K562 (cell line): ENCODE data around the gene HOXA11.

Source experiments
- BRF1 ChIP-seq: IDR thresholded peaks from 3 replicates; pipeline ENCODE4 v1.6.1; 2011; ENCODE audit warnings: borderline replicate concordance, mild to moderate bottlenecking; ENCODE audit not compliant: insufficient read length; ENCODE audit errors: extremely low read depth
- ERF ChIP-seq: fragments of 450-650 bp; formaldehyde crosslinking; IDR thresholded peaks from 2 replicates; pipeline ENCODE4 v1.4.0; 2020; ENCODE audit warnings: mild to moderate bottlenecking, mixed read lengths
- ETS2 ChIP-seq: IDR thresholded peaks from 2 replicates; pipeline ENCODE4 v1.6.1; 2016; ENCODE audit warnings: borderline replicate concordance, missing genetic modification characterization, mild to moderate bottlenecking, moderate library complexity, missing compliant biosample characterization; ENCODE audit not compliant: poor library complexity, severe bottlenecking
- EZH2 ChIP-seq: IDR thresholded peaks from 2 replicates; pipeline ENCODE4 v1.6.1; 2012; ENCODE audit warnings: low read depth, mild to moderate bottlenecking, inconsistent platforms, low read length, borderline replicate concordance
- GATAD2A ChIP-seq: fragments of 450-650 bp; IDR thresholded peaks from 2 replicates; pipeline ENCODE4 v1.6.1; 2017
- HMG20B ChIP-seq: fragments of 250-450 bp; sonication (Bioruptor Pico); IDR thresholded peaks from 2 replicates; pipeline ENCODE4 v1.5.0; 2021; ENCODE audit warnings: mild to moderate bottlenecking
- HNRNPUL1 ChIP-seq: fragments of 200-400 bp; formaldehyde crosslinking; IDR thresholded peaks from 2 replicates; pipeline ENCODE4 v1.6.1; 2017; ENCODE audit warnings: low read length
- MAFK ChIP-seq: IDR thresholded peaks from 2 replicates; pipeline ENCODE4 v1.6.1; 2011; ENCODE audit warnings: low read length, improper control_type of control experiment
- PBX2 ChIP-seq, 2 experiments: IDR thresholded peaks in 1 of 2; conservative IDR thresholded peaks in 1 of 2; 2 replicates each; pipeline ENCODE4 v1.6.1; 2016; ENCODE audit warnings: low read depth in 2 of 2, mild to moderate bottlenecking in 1 of 2, missing compliant biosample characterization in 1 of 2, missing genetic modification characterization in 1 of 2, moderate library complexity in 1 of 2
- PML ChIP-seq: IDR thresholded peaks from 2 replicates; pipeline ENCODE4 v1.6.1; 2012; ENCODE audit warnings: low read length, inconsistent platforms
- PTBP1 ChIP-seq: fragments of 200-400 bp; formaldehyde crosslinking; IDR thresholded peaks from 2 replicates; pipeline ENCODE4 v1.6.1; 2017; ENCODE audit warnings: low read depth, low read length
- REST ChIP-seq, 2 experiments: fragments of 450-650 bp; formaldehyde crosslinking in 1 of 2; IDR thresholded peaks; 2 replicates each; pipeline versions ENCODE4 v1.4.0 to v1.6.1; 2014 to 2020; ENCODE audit warnings: mild to moderate bottlenecking in 2 of 2, borderline replicate concordance in 1 of 2, low read depth in 1 of 2
- ZNF584 ChIP-seq: fragments of 200-800 bp; sonication (Bioruptor generic); IDR thresholded peaks from 2 replicates; pipeline ENCODE4 v1.6.1; 2016; ENCODE audit warnings: low read depth, mild to moderate bottlenecking, missing genetic modification characterization, missing compliant biosample characterization
- TF ChIP-seq, protein P1 (sequence below), 3 experiments: IDR thresholded peaks in 2 of 3; conservative IDR thresholded peaks in 1 of 3; 2 replicates each; pipeline ENCODE4 v1.5.1; 2011 to 2012; ENCODE audit warnings: low read length in 3 of 3, mild to moderate bottlenecking in 3 of 3, control low read depth in 2 of 3, improper control_type of control experiment in 1 of 3, inconsistent platforms in 1 of 3, low read depth in 1 of 3, mixed read lengths in 1 of 3, moderate library complexity in 1 of 3; ENCODE audit not compliant: insufficient read depth in 2 of 3

DNA sequence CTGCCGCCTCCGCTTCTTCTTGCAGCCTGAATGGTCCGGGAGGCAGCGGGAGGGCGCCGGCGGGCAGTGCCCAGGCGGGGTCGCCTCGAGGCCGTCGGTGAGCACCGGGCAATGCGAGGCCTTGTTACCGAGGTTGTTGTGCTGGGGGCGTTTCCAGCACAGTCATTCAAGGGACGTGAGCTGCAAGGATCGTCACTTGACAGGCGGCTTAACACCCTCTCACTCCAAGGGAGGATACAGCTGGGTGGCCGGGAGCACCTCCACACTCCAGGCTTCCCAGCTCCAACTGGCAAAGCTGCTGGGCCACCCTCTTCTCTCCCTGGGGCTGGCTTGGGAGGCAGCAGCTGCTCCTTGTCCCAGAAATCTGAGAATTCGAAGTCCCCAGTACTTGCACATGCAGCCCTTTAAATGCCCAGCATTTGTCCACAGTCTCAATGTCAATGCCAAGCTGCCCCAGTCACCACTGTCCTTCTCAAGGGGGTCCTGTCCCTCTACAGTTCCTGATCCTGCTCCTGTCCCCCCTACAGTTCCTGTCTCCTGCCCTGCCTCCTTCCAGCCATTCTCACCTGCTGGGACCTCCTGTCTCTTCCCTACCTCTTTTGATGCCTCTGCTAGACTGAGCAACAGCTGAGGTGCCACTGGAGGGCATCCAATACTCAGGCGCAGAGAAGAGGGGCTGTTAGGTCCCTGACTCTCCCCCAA lies 4.4 kb upstream of the HOXA11 start:
- TF ChIP-seq MAFK (no peak), PTBP1 (no peak), HNRNPUL1 (no peak), ZNF584 (CRISPR knock-in tag) (no peak), GATAD2A (no peak), HMG20B (no peak), ERF (CRISPR knock-in tag) (no peak), PML (no peak), PBX2 (CRISPR knock-in tag; IDR thresholded peaks at IDR 0.05; ENCODE audit: low read depth) (no peak), PBX2 (tag; conservative IDR thresholded peaks at IDR 0.05; ENCODE audit: low read depth) (no peak), EZH2 (no peak), ETS2 (tag) (no peak), REST (IDR thresholded peaks at IDR 0.05; ENCODE audit: borderline replicate concordance) (no peak), REST (CRISPR knock-in tag; IDR thresholded peaks at IDR 0.05; ENCODE audit: low read depth) (no peak), BRF1 (no peak)
- TF ChIP-seq, protein P1, sequence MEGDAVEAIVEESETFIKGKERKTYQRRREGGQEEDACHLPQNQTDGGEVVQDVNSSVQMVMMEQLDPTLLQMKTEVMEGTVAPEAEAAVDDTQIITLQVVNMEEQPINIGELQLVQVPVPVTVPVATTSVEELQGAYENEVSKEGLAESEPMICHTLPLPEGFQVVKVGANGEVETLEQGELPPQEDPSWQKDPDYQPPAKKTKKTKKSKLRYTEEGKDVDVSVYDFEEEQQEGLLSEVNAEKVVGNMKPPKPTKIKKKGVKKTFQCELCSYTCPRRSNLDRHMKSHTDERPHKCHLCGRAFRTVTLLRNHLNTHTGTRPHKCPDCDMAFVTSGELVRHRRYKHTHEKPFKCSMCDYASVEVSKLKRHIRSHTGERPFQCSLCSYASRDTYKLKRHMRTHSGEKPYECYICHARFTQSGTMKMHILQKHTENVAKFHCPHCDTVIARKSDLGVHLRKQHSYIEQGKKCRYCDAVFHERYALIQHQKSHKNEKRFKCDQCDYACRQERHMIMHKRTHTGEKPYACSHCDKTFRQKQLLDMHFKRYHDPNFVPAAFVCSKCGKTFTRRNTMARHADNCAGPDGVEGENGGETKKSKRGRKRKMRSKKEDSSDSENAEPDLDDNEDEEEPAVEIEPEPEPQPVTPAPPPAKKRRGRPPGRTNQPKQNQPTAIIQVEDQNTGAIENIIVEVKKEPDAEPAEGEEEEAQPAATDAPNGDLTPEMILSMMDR (IDR thresholded peaks at IDR 0.05 in 2 of 3, conservative IDR thresholded peaks at IDR 0.05 in 1 of 3; ENCODE audit: insufficient read depth in 2 of 3, low read depth in 1 of 3, low read length in 3 of 3), result no peak
